ENCODE measurements around the gene MOB2.
"Not testable (repeated sequence)": the region's sequence is repeated elsewhere in the genome, so short reads cannot be mapped to it uniquely, and the experiment has no call there.

The MOB2 gene

GRCh38 chr11:1442807-1443366 lies 43.7 kb downstream of the MOB2 start:
- no peak for DNase-seq

DNA sequence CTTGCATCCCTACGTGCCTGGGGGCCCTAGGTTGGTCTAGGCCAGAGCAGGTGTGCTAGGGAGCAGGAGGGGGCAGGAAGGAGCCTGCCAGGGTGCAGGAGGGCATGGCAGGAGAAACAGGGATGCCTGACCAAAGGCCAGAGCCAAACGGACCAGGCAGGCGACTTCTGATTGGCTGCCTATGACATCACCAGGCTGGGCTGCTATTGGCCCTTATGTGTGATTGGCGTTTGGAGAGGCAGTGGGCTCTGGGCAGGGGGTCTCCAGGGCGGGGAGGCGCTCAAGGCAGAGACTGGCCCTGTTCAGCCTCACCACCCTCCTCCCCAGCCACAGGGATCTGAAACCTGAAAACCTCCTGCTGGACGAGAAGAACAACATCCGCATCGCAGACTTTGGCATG lies 44.4 kb downstream of the MOB2 start:
- DNase-seq = no peak

- no peak for DNase-seq
Observed at GRCh38 chr11:1440496-1440895, 46.1 kb downstream of the MOB2 start.

DNA sequence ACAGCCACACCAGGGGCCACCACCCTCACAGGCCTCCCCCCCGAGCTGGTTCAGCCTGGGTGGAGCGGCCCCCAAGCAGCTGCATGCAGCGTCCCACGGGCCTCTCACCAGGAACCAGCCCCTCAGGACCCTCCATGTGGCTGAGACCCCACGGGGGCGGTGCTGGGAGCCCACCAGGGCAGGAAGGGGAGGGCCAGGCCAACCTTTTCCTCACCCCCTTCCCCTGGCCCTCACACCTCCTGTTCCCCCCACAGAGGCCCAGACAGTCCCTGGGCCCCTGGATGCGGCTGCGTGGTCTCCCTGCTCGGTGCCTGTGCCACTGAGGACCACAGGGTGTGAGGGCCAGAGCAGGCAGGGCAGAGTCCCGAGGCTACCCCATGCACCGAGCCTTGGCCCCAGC lies 46.5 kb downstream of the MOB2 start:
- no peak for DNase-seq

DNA sequence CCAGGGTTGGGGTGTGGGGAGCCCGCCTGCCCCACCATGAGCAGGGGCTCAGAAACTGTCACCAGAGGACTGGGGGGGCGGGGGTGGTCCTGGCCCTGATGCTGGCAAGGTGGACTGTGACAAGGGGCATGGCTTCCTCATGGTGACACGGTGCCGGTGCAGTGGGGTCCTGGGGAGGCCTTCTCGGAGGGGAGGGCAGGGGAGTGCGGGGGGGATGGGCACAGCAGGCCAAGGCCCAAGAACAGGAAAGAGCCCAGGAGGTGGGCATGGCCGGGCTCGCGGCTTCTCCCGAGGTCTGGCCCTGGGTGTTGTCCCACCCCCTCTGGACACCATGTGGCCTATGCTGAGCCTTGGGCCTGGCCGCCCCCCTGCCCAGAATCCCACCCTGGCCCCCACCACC lies 47.2 kb downstream of the MOB2 start:
- DNase-seq = no peak

GRCh38 chr11:1438967-1439330 lies 47.6 kb downstream of the MOB2 start:
- DNase-seq = no peak

DNA sequence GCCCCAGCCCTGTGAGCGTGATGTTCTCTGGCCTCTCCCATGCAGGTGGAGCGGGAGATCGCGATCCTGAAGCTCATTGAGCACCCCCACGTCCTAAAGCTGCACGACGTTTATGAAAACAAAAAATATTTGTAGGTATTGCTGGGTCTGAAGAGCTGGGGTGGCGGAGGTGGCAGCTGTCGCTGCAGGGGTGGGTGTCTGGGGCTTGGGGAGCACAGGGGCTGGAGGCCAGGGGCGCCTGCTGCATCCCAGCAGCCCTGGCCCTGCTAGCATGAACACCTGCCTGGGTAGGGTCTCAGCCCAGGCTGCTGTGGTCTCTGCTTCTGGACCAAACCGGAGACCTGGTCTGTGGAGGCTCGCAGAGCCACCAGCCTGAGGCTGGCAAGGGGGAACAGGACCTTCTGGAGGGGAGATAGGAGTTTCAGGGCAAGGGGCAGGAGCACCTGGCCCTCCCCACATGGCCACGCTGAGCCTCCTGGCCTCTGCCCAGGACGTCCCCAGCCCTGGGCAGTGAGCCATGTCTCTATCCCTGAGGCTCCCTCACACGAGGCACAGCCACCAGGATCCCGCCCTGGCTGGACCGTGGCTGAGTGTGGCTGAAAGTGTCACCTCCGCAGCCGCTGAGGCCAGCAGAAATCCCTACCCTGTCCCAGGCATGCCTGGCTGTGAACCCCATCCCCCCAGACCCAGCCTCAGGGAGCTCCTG lies 48.2 kb downstream of the MOB2 start:
- no peak for DNase-seq

GRCh38 chr11:1437500-1437899 lies 49.1 kb downstream of the MOB2 start:
- DNase-seq = no peak

- DNase-seq = no peak
Observed at GRCh38 chr11:1436468-1437039, 50.0 kb downstream of the MOB2 start.

GRCh38 chr11:1435820-1436467 lies 50.6 kb downstream of the MOB2 start:
- DNase-seq = no peak

DNA sequence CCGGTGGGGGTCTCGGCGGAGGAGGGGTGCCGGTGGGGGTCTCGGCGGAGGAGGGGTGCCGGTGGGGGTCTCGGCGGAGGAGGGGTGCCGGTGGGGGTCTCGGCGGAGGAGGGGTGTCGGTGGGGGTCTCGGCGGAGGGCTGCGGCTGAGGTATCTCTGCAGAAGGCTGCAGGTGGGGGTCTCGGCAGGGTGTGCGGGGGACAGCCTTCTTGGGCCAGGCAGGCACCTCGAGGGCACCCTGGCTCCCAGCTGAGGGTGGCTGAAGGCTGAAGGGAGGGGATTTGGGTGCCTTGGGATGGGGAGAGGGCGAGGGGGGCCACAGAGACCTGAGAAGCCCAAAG lies 51.1 kb downstream of the MOB2 start:
- DNase-seq = not testable (repeated sequence)

DNA sequence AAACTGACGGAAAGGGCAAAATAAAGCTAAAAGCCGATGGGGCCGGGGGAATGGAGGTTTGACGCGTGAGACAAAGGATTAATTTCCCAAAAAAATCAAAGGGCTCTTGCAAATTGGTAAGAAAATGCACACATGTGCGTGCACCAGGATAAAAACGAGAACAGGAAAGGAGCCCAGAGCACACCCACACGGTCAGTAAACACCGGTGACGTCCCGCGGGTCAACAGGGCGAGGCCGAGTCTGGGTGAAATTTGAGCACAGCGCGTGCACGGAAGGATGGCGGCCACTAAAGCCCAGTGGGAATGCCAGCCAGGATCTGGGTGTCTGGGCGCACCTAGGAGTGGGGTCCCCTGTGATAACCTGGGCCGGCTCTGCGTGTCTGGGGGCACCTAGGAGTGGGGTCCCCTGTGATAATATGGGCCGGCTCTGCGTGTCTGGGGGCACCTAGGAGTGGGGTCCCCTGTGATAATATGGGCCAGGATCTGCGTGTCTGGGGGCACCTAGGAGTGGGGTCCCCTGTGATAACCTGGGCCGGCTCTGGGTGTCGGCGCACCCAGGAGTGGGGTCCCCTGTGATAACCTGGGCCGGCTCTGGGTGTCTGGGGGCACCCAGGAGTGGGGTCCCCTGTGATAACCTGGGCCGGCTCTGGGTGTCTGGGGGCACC lies 52.5 kb downstream of the MOB2 start:
- DNase-seq = no peak

- no peak for DNase-seq
Observed at GRCh38 chr11:1433568-1433967, 53.0 kb downstream of the MOB2 start.

DNA sequence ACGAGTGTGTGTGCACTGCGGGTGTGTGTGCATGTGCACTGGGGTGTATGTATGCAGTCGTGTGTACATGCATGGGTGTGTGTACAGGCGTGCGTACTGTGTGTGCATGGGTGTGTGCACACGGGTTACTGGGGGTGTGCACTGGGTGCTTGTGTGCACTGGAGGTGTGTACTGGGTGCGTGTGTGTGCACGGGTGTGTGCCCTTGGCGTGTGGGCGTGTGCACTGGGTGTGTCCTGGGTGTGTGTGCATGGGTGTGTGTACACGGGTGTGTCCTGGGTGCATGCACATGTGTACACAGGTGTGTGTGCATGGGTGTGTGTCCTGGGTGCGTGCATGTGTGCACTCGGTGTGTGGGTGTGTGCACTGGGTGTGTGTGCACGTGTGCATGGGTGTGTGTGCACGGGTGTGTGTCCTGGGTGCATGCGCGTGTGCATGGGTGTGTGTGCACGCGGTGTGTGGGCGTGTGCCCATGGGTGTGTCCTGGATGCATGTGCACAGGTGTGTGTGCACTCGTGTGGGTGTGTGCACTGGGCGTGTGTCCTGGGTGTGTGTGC lies 57.7 kb downstream of the MOB2 start:
- DNase-seq = no peak

DNA sequence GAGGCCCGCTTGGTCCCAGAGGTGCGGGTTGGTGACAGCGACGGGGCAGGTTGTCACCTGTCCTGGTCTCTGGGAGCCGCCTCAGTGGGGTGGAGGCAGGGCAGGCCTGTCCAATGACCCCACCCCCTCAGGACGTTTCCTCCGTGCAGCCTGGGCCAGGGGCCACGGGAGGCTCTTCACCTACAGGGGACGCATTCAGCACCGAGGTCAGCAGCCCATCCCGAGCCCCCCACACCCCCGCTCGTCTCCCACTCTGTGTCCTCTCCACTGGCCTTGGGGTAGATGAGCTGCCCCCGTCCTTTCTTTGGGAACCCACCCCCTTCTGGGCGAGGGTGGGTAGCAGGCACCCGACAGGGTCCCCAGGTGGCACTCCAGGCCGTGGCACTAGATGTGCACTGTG lies 61.1 kb downstream of the MOB2 start:
- DNase-seq = no peak

DNA sequence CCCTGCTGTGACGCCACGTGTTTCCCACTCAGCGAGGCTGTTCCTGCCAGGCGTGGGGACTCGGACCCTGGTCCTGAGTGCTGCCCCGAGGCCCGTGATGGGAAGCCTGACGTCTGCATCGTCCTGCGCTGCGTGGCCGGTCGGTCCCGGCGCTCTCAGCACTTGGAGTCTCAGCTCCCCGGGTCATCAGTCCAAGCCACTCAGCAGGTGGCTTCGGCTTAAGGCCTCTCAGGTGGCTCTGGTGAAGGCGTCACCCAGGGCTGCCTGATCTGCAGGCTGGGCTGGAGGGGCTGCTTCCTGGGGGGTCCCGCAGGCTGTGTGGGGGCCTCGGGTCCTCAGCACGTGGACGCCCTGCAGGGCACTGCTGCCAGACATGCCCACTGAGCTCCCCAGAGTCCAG lies 61.6 kb downstream of the MOB2 start:
- no peak for DNase-seq

GRCh38 chr11:1423406-1423805 lies 63.2 kb downstream of the MOB2 start:
- not testable (repeated sequence) for DNase-seq

DNA sequence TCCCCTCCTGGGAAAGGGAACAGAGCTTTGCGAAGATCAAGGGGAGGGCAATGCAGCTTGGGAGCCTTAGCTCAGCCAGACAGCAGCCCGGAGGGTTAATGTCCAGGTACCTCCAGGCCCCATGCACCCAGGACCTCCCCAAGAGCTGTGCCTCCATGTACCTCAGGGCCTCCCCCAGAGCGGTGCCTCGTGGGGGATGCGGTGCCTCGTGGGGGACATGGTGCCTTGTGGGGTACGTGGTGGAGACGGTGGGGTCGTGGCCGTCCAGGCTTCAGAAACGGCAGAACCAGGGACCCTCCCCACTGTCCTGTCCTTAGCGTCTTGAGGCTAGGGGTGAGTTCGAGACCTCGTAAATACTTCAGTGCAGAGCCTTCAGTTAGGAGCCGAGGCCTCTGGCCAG lies 63.6 kb downstream of the MOB2 start:
- no peak for DNase-seq

DNA sequence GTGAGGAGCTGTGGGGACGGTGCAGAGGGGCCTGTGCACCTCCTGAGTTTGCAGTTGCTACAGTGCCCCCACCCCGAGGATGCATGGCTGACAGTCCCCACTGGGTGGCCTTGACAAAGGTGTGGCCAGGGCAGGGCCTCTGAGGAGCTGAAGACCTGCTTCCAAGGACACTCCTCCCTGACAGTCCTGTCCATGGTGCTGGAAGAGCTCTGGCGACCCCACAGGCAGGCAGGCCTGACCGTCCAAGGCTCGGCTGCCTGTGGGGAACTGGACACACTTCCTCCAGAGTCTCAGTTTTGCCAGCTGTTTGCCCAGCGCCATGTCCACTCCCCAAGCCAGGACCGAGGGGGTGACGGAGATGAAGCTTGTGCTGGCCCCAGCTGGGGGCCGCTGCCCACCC lies 64.1 kb downstream of the MOB2 start:
- no peak for DNase-seq

DNA sequence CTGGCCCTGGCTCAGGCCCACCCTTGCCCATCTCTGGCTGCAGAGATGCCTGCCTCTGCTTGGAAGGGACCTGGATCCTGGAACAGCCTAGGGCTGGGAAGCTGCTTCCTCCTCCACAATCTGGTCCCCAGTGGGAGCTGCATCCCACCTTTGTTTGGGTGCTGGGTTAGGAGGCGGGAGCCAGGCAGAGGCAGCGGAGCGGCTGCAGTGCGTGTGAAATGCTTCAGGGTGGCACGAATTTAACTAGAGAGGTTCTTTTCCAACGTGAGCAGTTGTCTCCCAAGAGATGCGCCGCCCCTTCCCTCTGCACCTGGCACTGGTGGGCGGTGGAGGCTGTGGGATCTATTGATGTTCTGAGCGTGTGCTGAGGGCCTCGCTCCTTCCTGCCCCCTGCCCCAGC lies 65.3 kb downstream of the MOB2 start:
- DNase-seq = no peak

GRCh38 chr11:1419811-1420210 lies 66.8 kb downstream of the MOB2 start:
- DNase-seq = no peak
